Natural killer cell (primary cell): ENCODE measurements around the gene ST3GAL2. TPM values are rescaled to one million over a fixed set of nuclear protein-coding genes. Genes with fewer than 3 reads are reported as not detected.

Source experiments
- ATAC-seq, 3 donors: fragments of 150-1000 bp in 2 of 3; fragments of 200-7000 bp in 1 of 3; cut with Tn5 transposase; 1 replicate in 1 of 3; 2 replicates in 2 of 3; pipeline ENCODE4 v1.10.0; 2021; ENCODE audit warnings: mild to moderate bottlenecking in 2 of 3, moderate library complexity in 2 of 3
- DNase-seq, 2 donors: peaks; one replicate each; pipeline versions ENCODE4 v3.0.0 to v3.0.0-alpha.2; 2013 to 2021; ENCODE audit warnings: mixed read lengths in 1 of 2
- H3K27ac ChIP-seq: one replicate; pipeline ENCODE4 v1.5.1; 2013; ENCODE audit warnings: mild to moderate bottlenecking, low read length
- H3K27me3 ChIP-seq: one replicate; pipeline ENCODE4 v1.6.1; 2013; ENCODE audit warnings: low read length; ENCODE audit not compliant: control insufficient read depth, insufficient read depth
- H3K36me3 ChIP-seq: one replicate; pipeline ENCODE4 v1.6.1; 2013; ENCODE audit warnings: low read length; ENCODE audit not compliant: control insufficient read depth, insufficient read depth
- H3K4me1 ChIP-seq: one replicate; pipeline ENCODE4 v1.6.1; 2013; ENCODE audit warnings: low read length; ENCODE audit not compliant: control insufficient read depth, insufficient read depth
- H3K4me3 ChIP-seq: one replicate; pipeline ENCODE4 v1.5.1; 2013; ENCODE audit warnings: low read length
- H3K9me3 ChIP-seq: one replicate; pipeline ENCODE4 v1.6.1; 2013; ENCODE audit warnings: low read length; ENCODE audit not compliant: control insufficient read depth, insufficient read depth
- H3K27ac Mint-ChIP-seq, 2 donors: one replicate each; pipeline ENCODE4 v1.8.0; 2022; ENCODE audit warnings: mild to moderate bottlenecking in 2 of 2, mixed read lengths in 2 of 2, moderate library complexity in 1 of 2
- H3K27me3 Mint-ChIP-seq, 2 donors: one replicate each; pipeline ENCODE4 v1.8.0; 2022; ENCODE audit warnings: low read depth in 2 of 2, mixed read lengths in 2 of 2
- H3K36me3 Mint-ChIP-seq: one replicate; pipeline ENCODE4 v1.8.0; 2022; ENCODE audit warnings: mixed read lengths
- H3K4me1 Mint-ChIP-seq, 2 donors: one replicate each; pipeline ENCODE4 v1.8.0; 2022; ENCODE audit warnings: mixed read lengths in 2 of 2
- H3K4me3 Mint-ChIP-seq: one replicate; pipeline ENCODE4 v1.8.0; 2022; ENCODE audit warnings: mild to moderate bottlenecking, moderate library complexity, mixed read lengths
- H3K9me3 Mint-ChIP-seq, 2 donors: one replicate each; pipeline ENCODE4 v1.8.0; 2022; ENCODE audit warnings: mixed read lengths in 2 of 2
- CTCF ChIP-seq: fragments of 200-600 bp; IDR thresholded peaks from one replicate; pipeline ENCODE4 v1.8.0; 2022; ENCODE audit warnings: antibody characterized with exemption
- WGBS: methylation state at CpG from one replicate; pipeline ENCODE4 v1.1.7; 2013; ENCODE audit warnings: missing lambda C conversion rate; ENCODE audit not compliant: insufficient coverage; 5-methylcytosine and 5-hydroxymethylcytosine counted together
- intact Hi-C: fragments of 100-400 bp; cut with micrococcal nuclease; formaldehyde crosslinking; loops from one replicate; pipeline ENCODE4 v1.14.2; 2022
- total RNA-seq, 4 donors: library from RNA; stranded (reverse); fragments of 120-200 nt in 1 of 4; gene quantifications; one replicate each; pipeline versions ENCODE4 v1.2.3 to v1.2.4, GENCODE V29; 2013 to 2022

The ST3GAL2 gene
- total RNA-seq, 3 donors from 2014 or later (not counting 1 experiment from before 2014, with no cell fraction given), result 25.9 to 39.1 (median 36.9) TPM

GRCh38 chr16:70482624-70483023, 43.7 kb upstream of the ST3GAL2 start:
- TF ChIP-seq CTCF, result no peak
- H3K27ac Mint-ChIP-seq, result peak overlapping the region in 1 of 2 donors; percentile 50
- no peak for DNase-seq
- Histone ChIP-seq H3K4me3 (no peak overlapping the region), H3K36me3 (peaks cover 44% of the 10 kb centered on the region), H3K27ac (no peak overlapping the region), H3K9me3 (no peaks in the 10 kb centered on the region), H3K4me1 (peaks cover 5% of the 10 kb centered on the region), H3K27me3 (no peaks in the 10 kb centered on the region)
- H3K36me3 Mint-ChIP-seq, result no peaks in the 10 kb centered on the region
- no peaks in the 10 kb centered on the region for H3K9me3 Mint-ChIP-seq
- no peak for ATAC-seq
- no peak overlapping the region for H3K4me3 Mint-ChIP-seq
- no peaks in the 10 kb centered on the region for H3K27me3 Mint-ChIP-seq
- intact Hi-C loops, result no loop called here
- no peaks in the 10 kb centered on the region for H3K4me1 Mint-ChIP-seq
- 94% methylated on average over 5 of the region's 5 CpGs for WGBS

- H3K36me3 ChIP-seq, result peaks cover 47% of the 10 kb centered on the region
- no peak for DNase-seq
- H3K27ac Mint-ChIP-seq, result peak overlapping the region in 1 of 2 donors; percentile 50
- H3K9me3 ChIP-seq, result no peaks in the 10 kb centered on the region
- H3K27ac ChIP-seq, result no peak overlapping the region
- intact Hi-C loops, result no loop called here
- H3K9me3 Mint-ChIP-seq, result no peaks in the 10 kb centered on the region
- no peaks in the 10 kb centered on the region for H3K4me1 Mint-ChIP-seq
- 95% methylated on average over 7 of the region's 7 CpGs for WGBS
- no peak for ATAC-seq
- no peaks in the 10 kb centered on the region for H3K36me3 Mint-ChIP-seq
- no peak overlapping the region for H3K4me3 Mint-ChIP-seq
- H3K4me3 ChIP-seq, result no peak overlapping the region
- H3K27me3 ChIP-seq, result no peaks in the 10 kb centered on the region
- peaks cover 5% of the 10 kb centered on the region for H3K4me1 ChIP-seq
- H3K27me3 Mint-ChIP-seq, result no peaks in the 10 kb centered on the region
- TF ChIP-seq CTCF, result no peak
Measured at GRCh38 chr16:70481929-70482536, 43.1 kb upstream of the ST3GAL2 start.

- WGBS, result 95% methylated on average over 17 of the region's 17 CpGs
- Mint-ChIP-seq H3K4me3 (no peak overlapping the region), H3K27ac (peak overlapping the region in 1 of 2 donors; percentile 13), H3K36me3 (no peaks in the 10 kb centered on the region), H3K4me1 (no peaks in the 10 kb centered on the region), H3K27me3 (no peaks in the 10 kb centered on the region), H3K9me3 (no peaks in the 10 kb centered on the region)
- Histone ChIP-seq H3K36me3 (peaks cover 47% of the 10 kb centered on the region), H3K9me3 (no peaks in the 10 kb centered on the region), H3K4me3 (no peak overlapping the region), H3K4me1 (peaks cover 5% of the 10 kb centered on the region), H3K27me3 (no peaks in the 10 kb centered on the region), H3K27ac (no peak overlapping the region)
- intact Hi-C loops, result no loop called here
- ATAC-seq (no peak), DNase-seq (no peak)
- TF ChIP-seq CTCF, result no peak
Measured at GRCh38 chr16:70480127-70481105, 41.5 kb upstream of the ST3GAL2 start.
